WTC11 (cell line): ENCODE data around the gene EML4. TPM values are rescaled to one million over a fixed set of nuclear protein-coding genes. Genes with fewer than 3 reads are reported as not detected.

ENCODE experiments used
- ATAC-seq: fragments of 200-7000 bp; cut with Tn5 transposase; 2 replicates; pipeline ENCODE4 v1.10.0; 2021; ENCODE audit warnings: mild to moderate bottlenecking, moderate library complexity
- CTCF ChIA-PET: fragments of 300-600 bp; sonication (Branson Sonifier 250); formaldehyde crosslinking; loops from one replicate; lab custom pipeline; 2021; ENCODE audit warnings: antibody characterized with exemption; lab: Charles Lee
- POLR2A ChIA-PET: fragments of 350-600 bp; sonication (Branson Sonifier 250); formaldehyde crosslinking; loops from one replicate; lab custom pipeline; 2021; ENCODE audit warnings: antibody characterized with exemption; lab: Charles Lee
- DNase-seq: peaks from one replicate; pipeline ENCODE4 v3.0.0; 2021; ENCODE audit warnings: low spot score
- H3K27ac Mint-ChIP-seq: 2 replicates; pipeline ENCODE4 v1.8.0; 2021; ENCODE audit warnings: mixed read lengths
- H3K27me3 Mint-ChIP-seq: 2 replicates; pipeline ENCODE4 v1.8.0; 2021; ENCODE audit warnings: low read depth, mild to moderate bottlenecking, moderate library complexity, mixed read lengths
- H3K36me3 Mint-ChIP-seq: 2 replicates; pipeline ENCODE4 v1.8.0; 2021; ENCODE audit warnings: mixed read lengths
- H3K4me1 Mint-ChIP-seq: 2 replicates; pipeline ENCODE4 v1.8.0; 2022; ENCODE audit warnings: mixed read lengths
- H3K4me3 Mint-ChIP-seq: 2 replicates; pipeline ENCODE4 v1.8.0; 2021; ENCODE audit warnings: mild to moderate bottlenecking, moderate library complexity, mixed read lengths
- H3K9me3 Mint-ChIP-seq: 2 replicates; pipeline ENCODE4 v1.8.0; 2021; ENCODE audit warnings: mixed read lengths
- AR ChIP-seq: fragments of 250-450 bp; sonication (Bioruptor Pico); IDR thresholded peaks from 2 replicates; pipeline ENCODE4 v1.9.0; 2021; ENCODE audit warnings: mild to moderate bottlenecking
- ATF1 ChIP-seq: sonication (generic); formaldehyde crosslinking; IDR thresholded peaks from 2 replicates; pipeline ENCODE4 v1.8.1; 2023; ENCODE audit warnings: mild to moderate bottlenecking, moderate library complexity, missing genetic modification reagents
- CDX4 ChIP-seq: fragments of 250-450 bp; sonication (Bioruptor Pico); IDR thresholded peaks from 2 replicates; pipeline ENCODE4 v1.9.0; 2021; ENCODE audit warnings: moderate library complexity, mild to moderate bottlenecking, inconsistent platforms, borderline replicate concordance
- E2F5 ChIP-seq: sonication (generic); formaldehyde crosslinking; IDR thresholded peaks from 2 replicates; pipeline ENCODE4 v1.8.1; 2022; ENCODE audit warnings: mild to moderate bottlenecking, moderate library complexity, missing genetic modification reagents
- FOXK1 ChIP-seq: sonication (generic); formaldehyde crosslinking; IDR thresholded peaks from 2 replicates; pipeline ENCODE4 v1.8.0; 2022; ENCODE audit warnings: mild to moderate bottlenecking, moderate library complexity, missing genetic modification reagents
- FOXP4 ChIP-seq: sonication (generic); formaldehyde crosslinking; IDR thresholded peaks from 2 replicates; pipeline ENCODE4 v1.8.0; 2022; ENCODE audit warnings: mild to moderate bottlenecking, missing genetic modification reagents
- GRHL2 ChIP-seq: fragments of 250-450 bp; sonication (Bioruptor Pico); IDR thresholded peaks from 2 replicates; pipeline ENCODE4 v1.8.0; 2022; ENCODE audit warnings: mild to moderate bottlenecking, moderate library complexity; ENCODE audit not compliant: insufficient replicate concordance, severe bottlenecking
- GTF2I ChIP-seq: fragments of 250-450 bp; sonication (Bioruptor Pico); conservative IDR thresholded peaks from 2 replicates; pipeline ENCODE4 v1.4.0; 2021; ENCODE audit warnings: mild to moderate bottlenecking
- IRF1 ChIP-seq: sonication (generic); formaldehyde crosslinking; IDR thresholded peaks from 2 replicates; pipeline ENCODE4 v1.8.0; 2023; ENCODE audit warnings: missing genetic modification reagents
- IRF2 ChIP-seq: sonication (generic); formaldehyde crosslinking; IDR thresholded peaks from 2 replicates; pipeline ENCODE4 v1.8.0; 2022; ENCODE audit warnings: low read depth, missing genetic modification reagents, borderline replicate concordance
- MXD4 ChIP-seq: fragments of 250-450 bp; sonication (Bioruptor Pico); IDR thresholded peaks from 2 replicates; pipeline ENCODE4 v1.8.0; 2021; ENCODE audit warnings: mild to moderate bottlenecking, moderate library complexity, borderline replicate concordance
- NR1H2 ChIP-seq: sonication (generic); formaldehyde crosslinking; IDR thresholded peaks from 2 replicates; pipeline ENCODE4 v1.9.0; 2021; ENCODE audit warnings: mild to moderate bottlenecking, moderate library complexity, missing genetic modification reagents
- PRRX2 ChIP-seq: fragments of 250-450 bp; sonication (Bioruptor Pico); IDR thresholded peaks from 2 replicates; pipeline ENCODE4 v1.8.0; 2021; ENCODE audit warnings: mild to moderate bottlenecking
- TCF7 ChIP-seq: sonication (generic); formaldehyde crosslinking; IDR thresholded peaks from 2 replicates; pipeline ENCODE4 v1.8.0; 2022; ENCODE audit warnings: mild to moderate bottlenecking, low read depth, missing genetic modification reagents, moderate library complexity
- TEAD1 ChIP-seq: sonication (generic); formaldehyde crosslinking; IDR thresholded peaks from 2 replicates; pipeline ENCODE4 v1.8.0; 2022; ENCODE audit warnings: mild to moderate bottlenecking, missing genetic modification reagents
- TP53 ChIP-seq: sonication (generic); formaldehyde crosslinking; IDR thresholded peaks from 2 replicates; pipeline ENCODE4 v1.8.1; 2023; ENCODE audit warnings: mild to moderate bottlenecking, missing genetic modification reagents
- ZMAT4 ChIP-seq: fragments of 250-450 bp; sonication (Bioruptor Pico); IDR thresholded peaks from 2 replicates; pipeline ENCODE4 v1.9.0; 2021; ENCODE audit warnings: mild to moderate bottlenecking
- ZNF219 ChIP-seq: sonication (generic); formaldehyde crosslinking; IDR thresholded peaks from 2 replicates; pipeline ENCODE4 v1.8.0; 2023; ENCODE audit warnings: missing genetic modification reagents, mild to moderate bottlenecking, borderline replicate concordance
- ZNF232 ChIP-seq: sonication (generic); formaldehyde crosslinking; IDR thresholded peaks from 2 replicates; pipeline ENCODE4 v1.8.0; 2022; ENCODE audit warnings: mild to moderate bottlenecking, missing genetic modification reagents
- ZNF512 ChIP-seq: sonication (generic); formaldehyde crosslinking; IDR thresholded peaks from 2 replicates; pipeline ENCODE4 v1.8.1; 2022; ENCODE audit warnings: missing genetic modification reagents, borderline replicate concordance
- ZNF671 ChIP-seq: fragments of 250-450 bp; sonication (Bioruptor Pico); IDR thresholded peaks from 2 replicates; pipeline ENCODE4 v1.8.0; 2021; ENCODE audit warnings: mild to moderate bottlenecking
- total RNA-seq: library from RNA; stranded (reverse); gene quantifications from 3 replicates; pipeline ENCODE4 v1.2.3, GENCODE V29; 2021

Gene EML4
- total RNA-seq, 1 experiment from 2014 or later, result 89.9 TPM

- TF ChIP-seq FOXP4, result no peak
- no peak for TF ChIP-seq MXD4
- no peak for TF ChIP-seq FOXK1 (CRISPR knock-in tag)
Observed at GRCh38 chr2:42198466-42198865, 29.3 kb downstream of the EML4 start (continued).

GRCh38 chr2:42199002-42199401 is 29.8 kb downstream of the EML4 start:
- H3K36me3 Mint-ChIP-seq, result peaks cover 3% of the 10 kb centered on the region; the same call in 1 of the 2 replicates
- H3K27ac Mint-ChIP-seq, result no peak overlapping the region
- ChIA-PET POLR2A (no interaction called here), CTCF (no interaction called here)
- H3K27me3 Mint-ChIP-seq, result no peaks in the 10 kb centered on the region
- H3K4me1 Mint-ChIP-seq, result peaks cover 21% of the 10 kb centered on the region
- DNase-seq, result no peak
- ATAC-seq, result no peak
- no peak overlapping the region for H3K4me3 Mint-ChIP-seq
- no peak for TF ChIP-seq ZNF232 (CRISPR knock-in tag)
- TF ChIP-seq TCF7 (CRISPR knock-in tag), result no peak
- no peak for TF ChIP-seq NR1H2 (CRISPR knock-in tag)
- no peak for TF ChIP-seq ZMAT4 (CRISPR knock-in tag)
- TF ChIP-seq ZNF671 (CRISPR knock-in tag), result no peak
- no peak for TF ChIP-seq IRF1 (CRISPR knock-in tag)
- no peak for TF ChIP-seq TEAD1
- TF ChIP-seq ZNF219 (CRISPR knock-in tag), result no peak
- no peak for TF ChIP-seq AR (CRISPR knock-in tag)
- TF ChIP-seq PRRX2 (CRISPR knock-in tag), result no peak
- TF ChIP-seq IRF2, result no peak
- no peak for TF ChIP-seq ATF1 (CRISPR knock-in tag)
- TF ChIP-seq TP53 (CRISPR knock-in tag), result no peak
- TF ChIP-seq GTF2I, result no peak
- TF ChIP-seq GRHL2 (CRISPR knock-in tag), result no peak
- no peak for TF ChIP-seq E2F5
- TF ChIP-seq MXD4, result no peak
- no peak for TF ChIP-seq CDX4
- no peak for TF ChIP-seq ZNF512 (CRISPR knock-in tag)
- H3K9me3 Mint-ChIP-seq, result peaks cover 13% of the 10 kb centered on the region
